LNCAP (cell line): ENCODE results near the gene UTP4.

ENCODE experiments used
- CTCF ChIP-seq: fragments of 450-650 bp; IDR thresholded peaks from 2 replicates; pipeline ENCODE4 v1.5.1; 2017; ENCODE audit warnings: mild to moderate bottlenecking

The UTP4 gene

GRCh38 chr16:69132424-69133252, at the start of gene UTP4, which contains the start of gene CHTF8:
UTP4 (plus strand) TSS chr16:69132649; CDS start chr16:69133460, 811 bp downstream.
CHTF8 (minus strand) TSS chr16:69132588; CDS start chr16:69121458, 11,130 bp downstream.
- TF ChIP-seq CTCF, result no peak

GRCh38 chr16:69083306-69083941, 49.0 kb upstream of the UTP4 start:
- no peak for TF ChIP-seq CTCF

- no peak for TF ChIP-seq CTCF
Observed at GRCh38 chr16:69084289-69084688, 48.2 kb upstream of the UTP4 start.

- TF ChIP-seq CTCF, result no peak
Observed at GRCh38 chr16:69085032-69085695, 47.3 kb upstream of the UTP4 start.

GRCh38 chr16:69087161-69087581, 45.3 kb upstream of the UTP4 start:
- no peak for TF ChIP-seq CTCF

GRCh38 chr16:69088684-69089083, 43.8 kb upstream of the UTP4 start:
- no peak for TF ChIP-seq CTCF

- no peak for TF ChIP-seq CTCF
Observed at GRCh38 chr16:69089091-69089910, 43.1 kb upstream of the UTP4 start.
